GM12864 (cell line): Measurements from ENCODE around the gene THY1.

Experiments used
- DNase-seq: peaks from one replicate; pipeline ENCODE4 v3.0.0-alpha.2; 2011; ENCODE audit warnings: low read depth
- H3K4me3 ChIP-seq: 2 replicates; pipeline ENCODE4 v1.5.1; 2011; ENCODE audit warnings: mild to moderate bottlenecking, low read depth, low read length, control low read depth
- CTCF ChIP-seq: IDR thresholded peaks from 2 replicates; pipeline ENCODE4 v1.5.1; 2011; ENCODE audit warnings: low read depth, mild to moderate bottlenecking, moderate library complexity, low read length, control low read depth, inconsistent platforms; ENCODE audit errors: missing control alignments

THY1 gene

DNA sequence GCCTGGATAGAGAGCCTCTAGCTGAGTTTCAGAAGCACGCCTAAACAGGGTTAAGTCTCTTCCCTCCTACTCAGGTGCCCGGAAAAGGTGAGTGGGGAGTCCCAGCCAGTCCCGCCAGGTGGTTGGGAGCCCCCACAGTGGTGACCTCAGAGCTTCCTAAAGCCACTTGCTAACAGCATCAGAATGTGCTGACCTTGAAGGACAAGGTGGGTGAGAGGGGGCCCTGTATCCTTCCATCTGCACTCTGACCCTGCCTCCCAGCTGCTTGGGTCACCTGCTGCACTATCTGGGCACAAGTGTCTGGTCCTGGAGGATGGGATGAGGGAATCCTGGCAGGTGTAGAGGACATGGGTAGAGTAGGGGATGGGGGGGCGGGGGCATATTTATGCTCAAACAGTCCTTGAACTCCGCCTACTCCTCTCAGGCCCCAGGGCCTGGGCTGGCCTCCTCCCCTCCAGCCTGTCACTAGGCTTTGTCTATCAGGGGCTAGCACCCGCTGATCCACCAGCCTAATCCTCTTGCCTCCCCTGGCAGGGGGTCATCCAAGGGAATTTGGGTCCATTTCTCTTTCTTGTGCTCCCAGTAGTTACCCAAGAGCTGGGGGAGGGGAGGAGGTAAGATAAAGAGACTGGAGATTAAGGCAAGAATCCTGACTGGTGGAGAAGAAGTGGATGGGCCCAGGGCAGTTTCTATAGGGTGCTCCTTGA lies 44.9 kb downstream of the THY1 start:
- TF ChIP-seq CTCF, result no peak

DNA sequence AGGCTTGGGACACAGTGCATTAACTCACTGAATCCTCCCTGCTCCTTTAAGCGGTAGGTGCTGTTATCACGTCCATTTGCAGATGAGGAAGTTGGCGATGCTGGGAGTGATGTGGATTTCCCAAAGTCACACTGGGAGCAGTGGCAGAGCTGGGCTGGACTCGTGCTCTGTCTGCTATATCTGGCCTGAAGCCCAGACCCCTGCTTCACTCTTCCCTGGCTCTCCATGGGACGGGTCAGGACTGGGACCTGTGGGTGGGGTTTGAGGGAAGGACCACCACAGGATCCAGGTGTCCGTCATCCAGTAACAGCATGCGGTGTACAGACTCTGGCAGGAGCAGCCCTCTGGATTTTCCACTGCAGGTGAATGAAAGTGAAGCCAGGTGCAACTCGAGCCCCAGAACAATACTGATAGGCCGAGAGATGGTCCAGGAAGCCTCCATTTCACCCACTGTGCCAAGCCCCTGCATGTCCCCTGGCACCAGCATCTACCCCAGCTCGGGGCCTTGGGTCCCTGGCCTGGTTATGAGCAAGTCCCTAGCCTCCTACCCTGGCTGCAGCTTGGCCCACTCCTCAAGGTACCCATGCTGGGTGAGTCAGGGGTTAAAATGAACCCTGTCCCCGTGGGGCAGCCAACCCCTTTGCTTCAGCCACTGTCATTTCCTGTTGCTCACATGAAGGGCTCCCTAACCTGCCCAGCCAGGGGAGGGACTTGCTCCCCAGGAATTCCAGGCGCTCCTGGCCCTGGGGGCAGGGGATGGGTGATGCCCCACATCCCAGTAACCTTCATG lies 45.7 kb downstream of the THY1 start:
- no peak overlapping the region for H3K4me3 ChIP-seq
- TF ChIP-seq CTCF, result no peak
- no peak for DNase-seq

More for the DNA sequence above, 44.9 kb downstream of the THY1 start:
- no peak for DNase-seq
- no peak overlapping the region for H3K4me3 ChIP-seq

DNA sequence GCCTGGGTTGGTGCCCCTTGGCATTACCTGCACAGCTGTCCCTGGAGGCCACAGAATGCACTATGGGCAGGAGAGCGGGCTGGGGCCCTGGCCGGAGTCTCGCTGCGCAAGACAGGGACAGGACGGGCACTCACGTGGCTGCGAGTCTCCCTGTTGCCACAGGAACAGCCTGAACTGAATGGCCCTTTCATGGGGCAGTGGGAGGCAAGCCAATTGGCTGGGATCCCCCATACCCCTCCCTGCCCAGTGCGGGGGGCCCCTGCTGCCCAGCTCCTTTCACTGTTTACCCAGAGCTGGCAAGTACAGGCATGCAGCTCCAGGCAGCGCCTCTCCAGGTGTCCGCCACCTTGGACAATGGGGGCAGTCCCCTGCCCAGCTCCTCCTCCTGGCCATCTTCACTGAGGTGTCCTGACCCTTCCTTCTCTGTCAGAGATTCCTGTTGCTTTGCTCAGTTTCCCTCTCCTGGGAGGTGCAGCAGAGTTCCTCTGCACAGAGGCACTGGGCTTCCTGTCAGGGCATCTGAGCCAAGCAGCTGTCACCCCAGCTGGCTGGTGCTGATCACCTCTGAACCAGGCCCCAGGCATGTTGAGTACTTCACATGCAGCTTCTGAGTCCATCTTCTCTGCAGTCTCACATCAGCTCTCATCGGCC lies 46.6 kb downstream of the THY1 start:
- TF ChIP-seq CTCF, result no peak
- no peak for DNase-seq
- H3K4me3 ChIP-seq, result no peak overlapping the region

DNA sequence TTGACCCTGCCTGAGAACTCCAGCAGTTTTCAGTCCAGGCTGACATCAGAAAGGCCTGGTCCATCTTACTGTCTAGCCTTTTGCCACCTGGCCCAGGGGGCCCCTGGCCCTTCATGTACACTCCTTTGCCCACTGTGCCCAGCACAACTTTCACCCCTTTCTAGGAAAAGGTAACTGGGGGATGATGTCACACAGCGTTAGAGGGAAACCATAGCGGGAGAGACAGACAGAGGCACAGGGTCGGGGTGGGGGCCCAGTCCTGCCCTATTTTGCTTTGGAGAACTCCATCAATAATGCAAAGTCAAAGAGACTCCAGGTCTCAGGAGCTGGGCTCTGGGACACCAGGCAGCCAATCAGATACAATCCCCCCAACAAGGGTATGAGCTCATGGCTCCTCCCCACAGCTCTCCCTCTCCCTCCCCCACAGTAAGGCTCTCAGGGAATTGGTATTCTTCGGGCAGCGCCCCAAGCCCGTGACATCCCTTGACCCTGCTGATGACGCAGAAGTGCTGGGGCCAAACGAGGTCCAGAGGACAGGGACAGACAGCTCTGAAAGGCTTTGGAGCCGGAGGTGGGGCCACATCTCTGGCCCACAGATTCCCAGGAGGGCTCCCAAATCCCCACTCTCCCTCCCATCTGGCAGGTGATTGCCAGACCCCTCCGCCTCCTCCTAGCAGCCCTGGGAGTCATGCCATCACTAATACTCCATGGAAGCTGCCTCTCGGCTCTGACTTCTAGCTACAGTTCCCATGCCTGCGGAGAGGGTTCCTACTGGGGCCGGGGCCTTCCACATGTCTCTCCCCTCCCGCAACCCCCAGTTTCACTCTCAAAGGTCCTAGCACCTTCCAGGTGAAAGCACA lies 47.4 kb downstream of the THY1 start:
- TF ChIP-seq CTCF, result no peak
- H3K4me3 ChIP-seq, result no peak overlapping the region
- no peak for DNase-seq

GRCh38 chr11:119374632-119375336 lies 48.2 kb downstream of the THY1 start:
- H3K4me3 ChIP-seq, result no peak overlapping the region
- DNase-seq, result no peak
- TF ChIP-seq CTCF, result no peak
